Retinal pigment epithelial cell (primary cell): ENCODE results near the gene TARDBP.

Experiments
- DNase-seq: peaks from one replicate; pipeline ENCODE4 v3.0.0-alpha.2; 2010; ENCODE audit warnings: low read depth
- H3K4me3 ChIP-seq: 2 replicates; pipeline ENCODE4 v1.5.1; 2011; ENCODE audit warnings: mild to moderate bottlenecking, low read length, control low read depth, moderate library complexity
- TF ChIP-seq, protein P1 (sequence below): conservative IDR thresholded peaks from 2 replicates; pipeline ENCODE4 v1.5.1; 2011; ENCODE audit warnings: low read depth, low read length, control low read depth, inconsistent platforms

The TARDBP gene

DNA sequence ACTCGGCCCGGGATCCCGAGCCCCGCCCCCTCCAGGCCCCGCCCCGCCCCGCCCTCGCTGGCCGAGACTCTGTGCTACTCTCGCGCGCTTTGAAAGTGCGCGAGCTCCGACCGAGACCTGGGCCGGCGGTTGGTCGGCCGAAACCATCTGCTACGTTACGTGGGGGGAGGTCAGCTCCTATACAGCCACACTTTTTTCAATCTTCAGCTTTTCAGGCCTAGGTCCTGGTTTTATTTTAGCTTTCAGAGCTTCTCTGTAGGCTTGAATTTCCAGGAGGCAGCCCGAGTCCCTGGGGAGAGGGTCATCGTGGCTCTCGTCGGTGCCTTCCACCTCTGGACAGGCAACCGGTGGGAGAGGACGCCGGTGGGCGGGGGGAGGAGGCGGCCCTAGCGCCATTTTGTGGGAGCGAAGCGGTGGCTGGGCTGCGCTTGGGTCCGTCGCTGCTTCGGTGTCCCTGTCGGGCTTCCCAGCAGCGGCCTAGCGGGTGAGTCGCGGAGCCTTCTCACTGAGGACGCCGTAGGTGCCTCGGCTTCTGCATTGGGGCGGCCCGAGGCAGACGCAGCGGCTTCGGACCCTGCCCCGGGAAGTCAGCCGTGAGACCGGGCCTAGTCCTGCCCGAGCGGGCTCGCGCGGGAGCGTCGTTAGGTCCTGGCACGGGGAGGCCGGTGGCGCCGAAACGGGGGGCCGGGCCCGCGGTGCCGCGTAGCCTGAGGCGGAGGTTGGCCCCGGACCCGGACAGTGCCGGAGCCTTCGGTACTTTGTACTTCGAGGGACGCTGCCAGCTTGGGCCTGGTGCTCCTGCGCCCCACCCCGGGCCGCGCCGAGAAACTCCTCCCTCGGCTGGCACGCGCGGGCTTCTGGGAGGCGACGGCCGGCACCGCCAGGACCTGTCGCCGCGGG lies at the start of gene TARDBP:
TSS of gene TARDBP (plus strand) at position 395 of the 900 bp plus-strand sequence. CDS start 1,074 bp downstream, outside the sequence.
- H3K4me3 ChIP-seq, result peak within 1 kb of the TSS; percentile 86
- TF ChIP-seq, protein P1, sequence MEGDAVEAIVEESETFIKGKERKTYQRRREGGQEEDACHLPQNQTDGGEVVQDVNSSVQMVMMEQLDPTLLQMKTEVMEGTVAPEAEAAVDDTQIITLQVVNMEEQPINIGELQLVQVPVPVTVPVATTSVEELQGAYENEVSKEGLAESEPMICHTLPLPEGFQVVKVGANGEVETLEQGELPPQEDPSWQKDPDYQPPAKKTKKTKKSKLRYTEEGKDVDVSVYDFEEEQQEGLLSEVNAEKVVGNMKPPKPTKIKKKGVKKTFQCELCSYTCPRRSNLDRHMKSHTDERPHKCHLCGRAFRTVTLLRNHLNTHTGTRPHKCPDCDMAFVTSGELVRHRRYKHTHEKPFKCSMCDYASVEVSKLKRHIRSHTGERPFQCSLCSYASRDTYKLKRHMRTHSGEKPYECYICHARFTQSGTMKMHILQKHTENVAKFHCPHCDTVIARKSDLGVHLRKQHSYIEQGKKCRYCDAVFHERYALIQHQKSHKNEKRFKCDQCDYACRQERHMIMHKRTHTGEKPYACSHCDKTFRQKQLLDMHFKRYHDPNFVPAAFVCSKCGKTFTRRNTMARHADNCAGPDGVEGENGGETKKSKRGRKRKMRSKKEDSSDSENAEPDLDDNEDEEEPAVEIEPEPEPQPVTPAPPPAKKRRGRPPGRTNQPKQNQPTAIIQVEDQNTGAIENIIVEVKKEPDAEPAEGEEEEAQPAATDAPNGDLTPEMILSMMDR, result no peak
- DNase-seq, result peak; percentile 57

DNA sequence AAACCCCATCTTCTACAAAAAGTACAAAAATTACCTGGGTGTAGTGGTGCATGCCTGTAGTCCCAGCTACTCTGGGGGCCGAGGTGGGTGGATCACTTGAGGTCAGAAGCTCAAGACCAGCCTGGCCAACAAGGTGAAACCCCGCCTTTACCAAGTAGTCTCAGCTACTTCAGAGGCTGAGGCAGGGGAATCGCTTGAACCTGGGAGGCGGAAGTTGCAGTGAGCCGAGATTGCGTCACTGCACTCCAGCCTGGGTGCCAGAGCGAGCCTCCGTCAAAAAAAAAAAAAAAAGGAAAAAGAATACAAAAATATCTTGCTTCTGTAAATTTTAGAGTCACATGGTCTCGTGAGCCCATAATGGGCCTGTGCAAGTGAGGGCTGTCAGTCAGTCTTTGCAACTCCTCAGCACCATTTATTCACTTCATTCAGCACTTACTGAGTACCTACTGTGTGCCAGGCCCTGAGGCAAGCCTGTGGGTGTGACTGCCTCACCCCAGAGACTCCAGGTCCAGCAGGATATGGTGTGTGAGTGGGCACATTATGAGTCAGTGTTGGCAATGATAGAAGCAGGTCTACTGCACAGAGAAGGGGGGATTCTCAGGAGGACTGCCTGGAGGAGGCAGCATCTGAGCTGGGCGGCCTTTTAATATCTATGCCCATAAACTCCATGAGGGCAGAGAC lies 46.8 kb upstream of the TARDBP start:
- no peak for DNase-seq
- H3K4me3 ChIP-seq, result no peak overlapping the region
- TF ChIP-seq, protein P1, result no peak

DNA sequence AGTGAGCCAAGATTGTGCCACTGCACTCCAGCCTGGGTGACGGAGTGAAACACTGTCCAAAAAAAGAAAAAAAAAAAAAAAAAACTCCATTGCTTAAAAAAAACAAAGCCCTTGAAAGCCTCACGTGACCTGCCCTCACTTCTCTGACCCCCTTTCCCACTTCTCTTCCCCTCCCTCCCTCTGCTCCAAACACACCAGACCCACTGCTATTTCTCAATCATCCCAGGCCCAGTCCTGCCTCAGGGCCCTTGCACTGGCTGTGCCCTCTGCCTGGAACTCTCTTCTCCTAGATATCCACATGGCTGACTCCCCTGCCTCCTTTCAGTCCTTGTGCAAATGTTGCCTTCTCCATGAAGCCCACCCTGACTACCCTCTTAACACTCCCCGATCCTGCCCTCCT lies 45.4 kb upstream of the TARDBP start:
- no peak for DNase-seq
- TF ChIP-seq, protein P1, result no peak
- no peak overlapping the region for H3K4me3 ChIP-seq

DNA sequence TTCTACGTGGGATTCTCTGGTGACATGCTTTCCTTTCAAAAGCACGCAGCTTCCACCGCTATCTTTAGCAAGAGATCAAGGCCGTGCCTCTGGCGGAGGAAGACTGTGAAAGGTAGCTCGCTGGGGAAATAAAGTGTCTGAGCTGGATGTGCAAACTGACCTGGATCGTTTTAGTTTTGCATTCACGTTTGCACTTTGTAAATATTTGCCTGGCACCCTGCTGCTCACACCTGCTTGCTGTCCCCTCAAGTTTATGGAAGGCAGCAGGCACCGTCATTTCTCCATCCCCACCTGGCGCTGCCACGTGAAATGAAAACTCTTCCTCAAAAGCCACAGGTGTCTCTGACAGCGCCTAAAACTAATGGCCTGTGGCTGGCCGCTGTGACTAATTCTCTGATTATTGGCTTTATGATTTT lies 44.0 kb upstream of the TARDBP start:
- DNase-seq, result no peak
- H3K4me3 ChIP-seq, result no peak overlapping the region
- TF ChIP-seq, protein P1, result no peak

DNA sequence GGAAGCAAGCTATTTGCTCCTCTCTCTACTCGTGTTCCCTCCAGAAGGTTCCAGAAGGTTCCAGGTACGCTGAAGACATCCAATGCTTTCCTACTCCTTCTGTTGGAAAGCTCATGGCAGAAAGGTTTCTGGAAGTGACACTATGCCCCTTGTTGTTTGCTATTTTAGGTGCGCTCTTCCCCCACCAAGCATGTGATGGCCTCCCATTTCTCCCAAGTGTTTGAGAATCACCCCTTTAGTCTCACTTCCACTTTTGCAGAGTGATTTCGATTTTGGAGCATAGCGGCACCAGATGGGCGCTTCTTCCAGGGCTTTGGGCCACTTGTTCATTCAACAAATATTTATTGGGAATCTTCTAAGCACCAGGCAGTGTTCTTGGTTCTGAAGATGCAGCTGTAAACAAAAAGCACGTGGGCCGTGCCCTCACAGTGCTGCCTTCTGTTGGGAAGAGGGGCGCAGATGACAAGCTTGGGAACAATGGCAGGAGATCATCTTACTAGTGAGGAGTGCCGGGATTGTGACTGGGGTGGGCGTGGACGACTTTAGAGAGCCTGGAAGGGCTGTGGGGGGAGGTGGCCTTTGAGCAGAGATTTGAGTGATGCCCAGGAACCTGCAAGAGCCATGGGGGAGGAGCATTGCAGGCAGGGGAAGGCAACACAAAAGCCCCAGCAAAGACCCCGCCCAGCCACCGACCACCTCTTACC lies 43.0 kb upstream of the TARDBP start:
- H3K4me3 ChIP-seq, result no peak overlapping the region
- DNase-seq, result no peak
- TF ChIP-seq, protein P1, result no peak

DNA sequence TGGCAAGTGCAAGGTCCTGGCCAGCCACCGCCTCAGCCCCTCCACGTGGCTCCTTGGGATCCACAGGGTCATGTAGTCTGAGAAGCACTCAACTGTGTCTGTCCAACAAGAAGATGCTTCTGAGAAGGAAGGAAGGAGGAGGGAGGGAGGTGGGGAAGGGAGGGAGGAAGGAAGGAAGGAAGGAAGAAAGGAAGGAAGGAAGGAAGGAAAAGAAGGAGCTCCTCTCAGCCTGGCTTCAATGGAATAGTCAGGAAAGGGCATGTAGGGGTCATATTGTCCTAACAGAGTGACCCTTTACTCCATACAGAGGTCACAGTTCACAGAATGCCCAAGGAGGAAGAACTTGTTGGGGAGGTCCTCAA lies 42.5 kb upstream of the TARDBP start:
- H3K4me3 ChIP-seq, result no peak overlapping the region
- no peak for DNase-seq
- TF ChIP-seq, protein P1, result no peak
